Trophoblast cell (in vitro differentiated cells and primary cell): ENCODE measurements around the gene KLK2.

Source experiments
- DNase-seq, 2 donors: peaks; one replicate each; pipeline ENCODE4 v3.0.0-alpha.2; 2016
- H2AFZ ChIP-seq: 2 replicates; pipeline ENCODE4 v1.6.1; 2013; ENCODE audit warnings: low read length, moderate library complexity, mild to moderate bottlenecking; ENCODE audit not compliant: insufficient read depth, poor library complexity
- H2AK5ac ChIP-seq: 2 replicates; pipeline ENCODE4 v1.6.1; 2013; ENCODE audit warnings: mild to moderate bottlenecking, low read length
- H2BK120ac ChIP-seq: 2 replicates; pipeline ENCODE4 v1.6.1; 2013; ENCODE audit warnings: low read length, mild to moderate bottlenecking, moderate library complexity; ENCODE audit not compliant: insufficient read depth, poor library complexity
- H2BK12ac ChIP-seq: 2 replicates; pipeline ENCODE4 v1.6.1; 2013; ENCODE audit warnings: mild to moderate bottlenecking, low read length, moderate library complexity
- H2BK5ac ChIP-seq: 2 replicates; pipeline ENCODE4 v1.6.1; 2013; ENCODE audit warnings: low read length, low read depth, moderate library complexity, mild to moderate bottlenecking; ENCODE audit not compliant: poor library complexity
- H3K14ac ChIP-seq: 2 replicates; pipeline ENCODE4 v1.6.1; 2013; ENCODE audit warnings: mild to moderate bottlenecking, low read length
- H3K18ac ChIP-seq: 2 replicates; pipeline ENCODE4 v1.6.1; 2013; ENCODE audit warnings: mild to moderate bottlenecking, low read length
- H3K23ac ChIP-seq: 2 replicates; pipeline ENCODE4 v1.6.1; 2013; ENCODE audit warnings: low read length
- H3K27ac ChIP-seq: 2 replicates; pipeline ENCODE4 v1.5.1; 2013; ENCODE audit warnings: low read depth, mild to moderate bottlenecking, inconsistent platforms, low read length, moderate library complexity
- H3K27me3 ChIP-seq: 2 replicates; pipeline ENCODE4 v1.6.1; 2013; ENCODE audit warnings: inconsistent platforms, mild to moderate bottlenecking, low read length, moderate library complexity; ENCODE audit not compliant: insufficient read depth
- H3K36me3 ChIP-seq, 2 experiments: 1 replicate in 1 of 2; 2 replicates in 1 of 2; pipeline ENCODE4 v1.6.1; 2013; ENCODE audit warnings: low read length in 2 of 2, mild to moderate bottlenecking in 2 of 2, moderate library complexity in 1 of 2; ENCODE audit not compliant: insufficient read depth in 2 of 2, control insufficient read depth in 1 of 2
- H3K4ac ChIP-seq: 2 replicates; pipeline ENCODE4 v1.6.1; 2013; ENCODE audit warnings: low read depth, mild to moderate bottlenecking, low read length, moderate library complexity
- H3K4me1 ChIP-seq, 2 experiments: 1 replicate in 1 of 2; 2 replicates in 1 of 2; pipeline ENCODE4 v1.6.1; 2013; ENCODE audit warnings: low read length in 2 of 2, mild to moderate bottlenecking in 2 of 2, moderate library complexity in 1 of 2; ENCODE audit not compliant: insufficient read depth in 2 of 2, control insufficient read depth in 1 of 2
- H3K4me2 ChIP-seq: 2 replicates; pipeline ENCODE4 v1.6.1; 2013; ENCODE audit warnings: inconsistent platforms, mild to moderate bottlenecking, low read length, moderate library complexity
- H3K4me3 ChIP-seq: 2 replicates; pipeline ENCODE4 v1.5.1; 2013; ENCODE audit warnings: mild to moderate bottlenecking, low read depth, low read length, inconsistent platforms
- H3K79me1 ChIP-seq: one replicate; pipeline ENCODE4 v1.6.1; 2013; ENCODE audit warnings: low read length
- H3K79me2 ChIP-seq: 2 replicates; pipeline ENCODE4 v1.6.1; 2013; ENCODE audit warnings: low read length, mild to moderate bottlenecking; ENCODE audit not compliant: control insufficient read depth, insufficient read depth, poor library complexity
- H3K9ac ChIP-seq: 2 replicates; pipeline ENCODE4 v1.6.1; 2013; ENCODE audit warnings: mild to moderate bottlenecking, low read length
- H3K9me3 ChIP-seq: 2 replicates; pipeline ENCODE4 v1.6.1; 2013; ENCODE audit warnings: low read depth, mild to moderate bottlenecking, control low read depth, inconsistent platforms, low read length; ENCODE audit not compliant: insufficient read depth
- H4K12ac ChIP-seq: 2 replicates; pipeline ENCODE4 v1.6.1; 2013; ENCODE audit warnings: low read depth, mild to moderate bottlenecking, low read length, moderate library complexity
- H4K8ac ChIP-seq: 2 replicates; pipeline ENCODE4 v1.6.1; 2013; ENCODE audit warnings: low read depth, mild to moderate bottlenecking, low read length, moderate library complexity
- H4K91ac ChIP-seq: one replicate; pipeline ENCODE4 v1.6.1; 2013; ENCODE audit warnings: low read depth, mild to moderate bottlenecking, low read length, moderate library complexity
- WGBS: extraction: QIAGEN DNeasy Blood & Tissue Kit; methylation state at CpG from one replicate; pipeline ENCODE4 v1.1.7; 2013; ENCODE audit warnings: missing lambda C conversion rate; ENCODE audit not compliant: insufficient read length, insufficient coverage; ENCODE audit errors: extremely low coverage; 5-methylcytosine and 5-hydroxymethylcytosine counted together

Gene KLK2

DNA sequence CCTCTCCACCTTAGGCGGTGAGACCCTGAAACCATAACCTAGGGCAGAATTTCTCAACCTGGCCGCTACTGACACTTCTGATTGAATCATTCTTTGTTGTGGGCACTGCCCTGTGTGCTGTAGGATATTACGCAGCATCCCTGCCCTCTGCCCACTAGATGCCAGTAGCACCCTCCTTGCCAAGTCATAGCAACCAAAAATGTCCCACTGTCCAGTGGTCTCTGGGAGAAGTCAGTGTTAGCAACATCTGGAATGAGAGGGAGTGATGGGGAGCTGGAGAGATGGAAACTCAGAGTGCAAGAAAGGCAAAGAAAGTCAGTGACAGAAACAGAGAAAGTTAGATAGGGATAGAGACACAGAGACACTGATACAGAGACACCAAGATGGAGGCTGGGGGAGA lies 24.4 kb downstream of the KLK2 start:
- H3K36me3 ChIP-seq, result no peaks in the 10 kb centered on the region
- WGBS, result no CpG with 5 or more reads among the region's 3 CpGs

DNA sequence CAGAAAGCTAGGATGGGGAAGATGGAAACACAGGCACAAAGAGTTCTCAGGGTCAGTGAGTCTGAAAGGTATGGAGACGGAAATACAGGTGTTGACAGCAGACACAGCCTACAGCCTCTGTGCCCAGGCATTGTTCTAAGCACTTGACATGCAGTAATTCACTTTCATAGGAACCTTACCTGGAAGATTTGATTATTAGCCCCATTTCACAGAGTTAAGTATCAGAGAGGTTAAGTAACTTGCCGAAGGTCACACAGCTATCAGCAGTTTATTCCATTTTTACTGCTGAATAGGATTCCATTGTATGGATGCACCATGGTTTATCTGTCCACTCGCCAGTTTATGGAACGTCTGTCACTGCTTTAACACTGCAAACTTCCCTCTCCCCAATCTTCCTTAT lies 24.8 kb downstream of the KLK2 start:
- H3K27me3 ChIP-seq, result peaks cover 2% of the 10 kb centered on the region
- H3K18ac ChIP-seq, result no peak overlapping the region
- no peak overlapping the region for H3K4ac ChIP-seq
- H2BK5ac ChIP-seq, result no peak overlapping the region
- H3K23ac ChIP-seq, result no peak overlapping the region
- no peaks in the 10 kb centered on the region for H3K79me1 ChIP-seq
- no peak overlapping the region for H3K14ac ChIP-seq
- H2BK120ac ChIP-seq, result no peak overlapping the region
- H3K9ac ChIP-seq, result no peak overlapping the region
- no peak overlapping the region for H3K27ac ChIP-seq
- no peak for DNase-seq
- no peak overlapping the region for H3K4me2 ChIP-seq
- no peak overlapping the region for H4K12ac ChIP-seq
- H3K9me3 ChIP-seq, result peaks cover 11% of the 10 kb centered on the region
- no peak overlapping the region for H2BK12ac ChIP-seq
- H4K8ac ChIP-seq, result no peak overlapping the region
- no peak overlapping the region for H3K4me3 ChIP-seq
- H2AK5ac ChIP-seq, result no peak overlapping the region
- no CpG with 5 or more reads among the region's 4 CpGs for WGBS
- no peak overlapping the region for H4K91ac ChIP-seq
- H3K36me3 ChIP-seq, result no peaks in the 10 kb centered on the region
- H2AFZ ChIP-seq, result no peak overlapping the region
- no peaks in the 10 kb centered on the region for H3K79me2 ChIP-seq
- no peaks in the 10 kb centered on the region for H3K4me1 ChIP-seq

More for the DNA sequence above, 24.4 kb downstream of the KLK2 start:
- H3K27me3 ChIP-seq, result peaks cover 2% of the 10 kb centered on the region
- no peak overlapping the region for H2BK12ac ChIP-seq
- H3K23ac ChIP-seq, result no peak overlapping the region
- no peak overlapping the region for H2BK120ac ChIP-seq
- H3K9me3 ChIP-seq, result peaks cover 12% of the 10 kb centered on the region
- H3K9ac ChIP-seq, result no peak overlapping the region
- no peak overlapping the region for H4K8ac ChIP-seq
- H3K27ac ChIP-seq, result no peak overlapping the region
- no peak overlapping the region for H4K91ac ChIP-seq
- no peak overlapping the region for H3K4me2 ChIP-seq
- H3K4me1 ChIP-seq, result no peaks in the 10 kb centered on the region
- no peaks in the 10 kb centered on the region for H3K79me1 ChIP-seq
- H3K18ac ChIP-seq, result no peak overlapping the region
- no peak overlapping the region for H2BK5ac ChIP-seq
- no peaks in the 10 kb centered on the region for H3K79me2 ChIP-seq
- H4K12ac ChIP-seq, result no peak overlapping the region
- H3K4ac ChIP-seq, result no peak overlapping the region
- DNase-seq, result no peak
- H3K14ac ChIP-seq, result no peak overlapping the region
- no peak overlapping the region for H3K4me3 ChIP-seq
- H2AK5ac ChIP-seq, result no peak overlapping the region
- no peak overlapping the region for H2AFZ ChIP-seq

DNA sequence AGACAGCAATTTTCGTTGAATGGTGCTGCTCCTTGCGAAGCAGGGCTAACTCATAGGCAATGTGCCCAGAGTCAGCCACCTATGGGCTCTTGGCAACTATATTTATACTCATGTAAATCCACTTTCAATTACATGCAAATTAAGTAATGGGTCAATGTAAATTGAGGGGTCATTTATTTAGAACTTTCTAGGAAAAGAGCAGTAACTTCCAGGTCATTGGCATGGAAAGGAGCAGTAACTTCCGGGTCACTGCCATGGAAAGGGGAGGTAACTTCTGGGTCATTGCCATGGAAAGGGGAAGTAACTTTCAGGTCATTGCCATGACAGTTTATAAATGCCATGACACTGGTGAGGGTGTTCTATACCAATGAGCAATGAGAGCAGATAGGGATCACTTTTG lies 26.3 kb downstream of the KLK2 start:
- no peak overlapping the region for H2BK12ac ChIP-seq
- no peaks in the 10 kb centered on the region for H3K79me1 ChIP-seq
- H3K14ac ChIP-seq, result no peak overlapping the region
- no peak for DNase-seq
- H4K8ac ChIP-seq, result no peak overlapping the region
- H4K12ac ChIP-seq, result no peak overlapping the region
- H2AK5ac ChIP-seq, result no peak overlapping the region
- no peak overlapping the region for H2BK120ac ChIP-seq
- H4K91ac ChIP-seq, result no peak overlapping the region
- no peak overlapping the region for H2BK5ac ChIP-seq
- no peak overlapping the region for H3K27ac ChIP-seq
- no peaks in the 10 kb centered on the region for H3K36me3 ChIP-seq
- no CpG with 5 or more reads among the region's 3 CpGs for WGBS
- no peak overlapping the region for H3K9ac ChIP-seq
- H3K4me2 ChIP-seq, result no peak overlapping the region
- no peak overlapping the region for H3K4me3 ChIP-seq
- no peaks in the 10 kb centered on the region for H3K4me1 ChIP-seq
- no peak overlapping the region for H3K18ac ChIP-seq
- no peak overlapping the region for H3K4ac ChIP-seq
- no peak overlapping the region for H3K23ac ChIP-seq
- no peaks in the 10 kb centered on the region for H3K79me2 ChIP-seq
- peaks cover 2% of the 10 kb centered on the region for H3K27me3 ChIP-seq
- no peak overlapping the region for H2AFZ ChIP-seq
- peaks cover 4% of the 10 kb centered on the region for H3K9me3 ChIP-seq

DNA sequence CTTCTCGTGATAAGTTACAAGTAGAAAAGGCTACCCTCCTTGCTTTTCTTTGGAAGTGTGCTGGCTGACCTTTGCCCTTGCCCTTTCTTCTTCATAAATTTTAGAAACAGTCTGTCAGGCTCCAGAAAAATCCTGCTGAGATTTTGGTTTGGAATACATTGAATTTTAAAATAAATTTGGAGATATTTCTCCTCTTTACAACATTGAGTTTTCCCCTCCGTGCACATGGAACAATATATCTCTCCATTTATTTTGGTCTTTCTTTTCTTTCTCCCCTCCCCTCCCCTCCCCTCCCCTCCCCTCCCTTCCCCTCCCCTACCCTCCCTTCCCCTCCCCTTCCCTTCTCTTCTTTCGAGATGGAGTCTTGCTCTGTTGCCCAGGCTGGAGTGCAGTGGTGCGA lies 29.4 kb downstream of the KLK2 start:
- Histone ChIP-seq H3K27ac (no peak overlapping the region), H3K9ac (no peak overlapping the region), H4K91ac (no peak overlapping the region), H2AFZ (no peak overlapping the region), H3K23ac (no peak overlapping the region), H4K12ac (no peak overlapping the region), H3K36me3 (no peaks in the 10 kb centered on the region), H3K9me3 (no peaks in the 10 kb centered on the region), H3K18ac (no peak overlapping the region), H3K79me2 (no peaks in the 10 kb centered on the region), H3K27me3 (peaks cover 2% of the 10 kb centered on the region), H2BK120ac (no peak overlapping the region), H3K4me3 (no peak overlapping the region), H3K14ac (no peak overlapping the region), H3K4ac (no peak overlapping the region), H3K4me1 (no peaks in the 10 kb centered on the region), H2AK5ac (no peak overlapping the region), H2BK5ac (no peak overlapping the region), H2BK12ac (no peak overlapping the region), H3K4me2 (no peak overlapping the region), H4K8ac (no peak overlapping the region), H3K79me1 (no peaks in the 10 kb centered on the region)
- no peak for DNase-seq
- no CpG with 5 or more reads among the region's 4 CpGs for WGBS
